GM13976 (cell line): Measurements from ENCODE around the gene SEMA5A.

Experiments
- DNase-seq: peaks from one replicate; pipeline ENCODE4 v3.0.0; 2012; ENCODE audit warnings: low spot score
- in situ Hi-C: fragments of 300-500 bp; cut with MboI; formaldehyde crosslinking; loops from one replicate; pipeline ENCODE4 v1.12.0; 2022; ENCODE audit warnings: low sequenced_read_pairs, mixed read lengths, inconsistent platforms; ENCODE audit not compliant: unreplicated experiment
- TF ChIP-seq, protein P1 (sequence below): IDR thresholded peaks from 2 replicates; pipeline ENCODE4 v1.5.1; 2012; ENCODE audit warnings: borderline replicate concordance, mild to moderate bottlenecking; ENCODE audit not compliant: insufficient read depth; ENCODE audit errors: extremely low read depth, missing control alignments, control extremely low read depth

Gene SEMA5A

DNA sequence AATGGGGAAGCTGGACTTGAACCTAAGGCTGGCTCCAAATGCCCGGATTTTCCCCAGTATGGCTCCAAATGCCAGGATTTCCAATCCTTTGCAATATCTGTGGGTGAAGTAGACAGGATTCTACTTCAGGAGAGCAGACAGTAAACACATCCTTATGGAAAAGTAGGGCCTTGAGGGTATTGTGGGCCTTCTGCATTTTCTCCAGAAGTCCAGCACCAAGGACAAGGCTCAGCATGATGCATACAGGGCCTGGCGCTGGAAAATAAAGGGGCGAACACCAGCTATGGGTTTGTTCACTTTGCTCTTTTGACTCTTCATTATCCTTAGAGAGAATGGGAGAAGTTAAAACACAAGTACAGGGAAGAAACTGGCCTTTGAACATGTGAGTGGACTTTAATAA, 347.5 kb downstream of the SEMA5A start:
- in situ Hi-C loops: no loop called here
- DNase-seq: no peak
- TF ChIP-seq, protein P1, sequence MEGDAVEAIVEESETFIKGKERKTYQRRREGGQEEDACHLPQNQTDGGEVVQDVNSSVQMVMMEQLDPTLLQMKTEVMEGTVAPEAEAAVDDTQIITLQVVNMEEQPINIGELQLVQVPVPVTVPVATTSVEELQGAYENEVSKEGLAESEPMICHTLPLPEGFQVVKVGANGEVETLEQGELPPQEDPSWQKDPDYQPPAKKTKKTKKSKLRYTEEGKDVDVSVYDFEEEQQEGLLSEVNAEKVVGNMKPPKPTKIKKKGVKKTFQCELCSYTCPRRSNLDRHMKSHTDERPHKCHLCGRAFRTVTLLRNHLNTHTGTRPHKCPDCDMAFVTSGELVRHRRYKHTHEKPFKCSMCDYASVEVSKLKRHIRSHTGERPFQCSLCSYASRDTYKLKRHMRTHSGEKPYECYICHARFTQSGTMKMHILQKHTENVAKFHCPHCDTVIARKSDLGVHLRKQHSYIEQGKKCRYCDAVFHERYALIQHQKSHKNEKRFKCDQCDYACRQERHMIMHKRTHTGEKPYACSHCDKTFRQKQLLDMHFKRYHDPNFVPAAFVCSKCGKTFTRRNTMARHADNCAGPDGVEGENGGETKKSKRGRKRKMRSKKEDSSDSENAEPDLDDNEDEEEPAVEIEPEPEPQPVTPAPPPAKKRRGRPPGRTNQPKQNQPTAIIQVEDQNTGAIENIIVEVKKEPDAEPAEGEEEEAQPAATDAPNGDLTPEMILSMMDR: no peak

DNA sequence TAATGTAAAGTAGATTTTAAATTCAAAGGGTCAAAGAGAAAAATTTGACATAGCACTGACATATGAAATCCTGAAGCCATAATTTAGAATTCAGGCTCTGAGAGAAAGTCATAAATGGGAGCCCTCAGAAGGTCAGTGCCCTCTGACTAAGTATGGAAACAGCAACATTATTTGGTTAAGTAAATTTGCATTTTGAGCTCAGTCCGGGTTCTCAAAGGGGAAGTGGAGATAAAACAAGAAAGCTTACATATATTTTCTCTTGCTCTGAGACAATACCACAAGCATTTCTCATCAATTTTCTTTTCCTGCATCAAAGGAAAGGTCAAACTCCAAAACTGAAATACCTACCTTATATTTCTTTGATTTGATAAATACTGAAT, 348.0 kb downstream of the SEMA5A start:
- TF ChIP-seq, protein P1: no peak
- peak; percentile 59 for DNase-seq
- in situ Hi-C loops: no loop called here

DNA sequence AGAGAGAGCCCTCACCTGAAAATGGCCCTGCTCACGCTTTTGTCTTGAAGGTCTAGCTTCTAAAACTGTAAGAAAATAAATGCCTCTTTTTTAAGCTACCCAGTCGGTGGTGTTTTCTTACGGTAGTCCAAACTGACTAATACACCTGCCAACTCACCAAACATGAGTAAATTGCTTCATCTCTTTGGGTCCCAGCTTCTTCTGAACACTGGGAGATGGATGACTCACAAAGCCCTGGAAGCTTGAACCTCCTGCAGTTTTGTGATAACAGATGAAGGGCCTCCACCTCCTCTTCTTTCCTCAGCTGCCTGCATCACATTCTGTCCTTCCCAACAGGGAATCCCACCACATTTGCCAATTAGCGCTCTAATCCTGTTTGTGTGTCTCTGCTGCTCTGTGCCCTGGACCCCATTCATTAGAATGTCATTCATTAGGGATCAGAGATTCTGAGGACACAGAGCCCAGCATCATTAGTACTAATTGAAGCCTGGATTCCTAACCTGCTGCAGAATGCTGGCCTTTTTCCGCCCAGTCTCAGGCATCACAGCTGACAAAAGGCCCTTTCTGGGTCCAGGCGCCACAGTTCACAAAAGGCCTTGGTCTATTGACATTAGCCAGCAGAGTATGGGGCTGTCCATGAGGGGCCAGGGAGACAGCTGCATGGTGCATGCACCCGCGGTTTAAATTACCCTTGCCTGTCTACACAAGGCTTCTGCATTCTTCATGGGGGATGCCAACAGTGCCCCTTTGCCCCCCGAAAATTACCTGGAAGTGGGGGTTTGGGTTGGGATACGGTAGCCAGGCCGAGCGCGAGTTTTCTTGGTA, 349.3 kb downstream of the SEMA5A start:
- TF ChIP-seq, protein P1: no peak
- no peak for DNase-seq
- in situ Hi-C loops: no loop called here

GRCh38 chr5:9194509-9194908, 351.4 kb downstream of the SEMA5A start:
- in situ Hi-C loops: no loop called here
- TF ChIP-seq, protein P1: no peak
- no peak for DNase-seq

DNA sequence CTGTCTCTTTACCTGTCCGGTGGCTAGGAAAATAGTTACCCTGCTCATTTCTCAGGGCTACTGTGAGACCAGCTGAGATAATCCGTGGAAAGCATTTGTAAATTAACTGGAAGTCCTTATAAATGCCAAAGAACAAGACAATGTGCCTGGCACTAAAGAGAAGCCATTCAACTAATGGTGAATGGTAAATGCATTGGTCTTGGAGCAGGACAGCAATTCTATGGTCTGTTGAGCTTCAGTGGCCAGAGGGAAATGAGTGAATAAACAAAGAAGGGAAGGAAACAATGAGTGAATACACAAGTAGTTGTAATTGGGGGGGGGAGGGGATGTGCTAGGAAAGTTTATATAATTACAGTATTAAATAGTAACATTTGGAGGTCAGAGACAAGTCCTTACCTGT, 353.6 kb downstream of the SEMA5A start:
- TF ChIP-seq, protein P1: no peak
- no peak for DNase-seq
- in situ Hi-C loops: no loop called here

DNA sequence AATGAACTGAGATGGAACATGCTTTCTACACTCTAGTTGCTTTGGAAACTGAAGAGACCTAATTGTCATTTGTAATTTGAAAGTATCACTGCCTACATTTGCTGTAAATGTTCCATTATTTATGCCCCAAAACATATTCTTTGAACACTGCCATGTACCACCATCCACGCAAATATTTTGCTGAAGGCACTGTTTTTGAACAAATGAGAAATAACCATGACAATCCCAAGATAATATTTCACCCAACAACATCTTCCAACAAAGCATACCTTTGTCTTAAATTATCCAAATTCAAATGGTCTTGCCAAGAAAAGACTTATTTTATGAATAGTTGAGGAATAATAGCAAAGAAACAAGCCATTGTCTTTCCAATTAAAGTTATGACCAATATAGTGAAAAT, 356.2 kb downstream of the SEMA5A start:
- in situ Hi-C loops: no loop called here
- no peak for DNase-seq
- TF ChIP-seq, protein P1: no peak

- no peak for DNase-seq
- TF ChIP-seq, protein P1: no peak
- in situ Hi-C loops: no loop called here
Observed at GRCh38 chr5:9188956-9189355, 356.9 kb downstream of the SEMA5A start.
